Measurements from ENCODE around the gene ARL16. TPM values are rescaled to one million over a fixed set of nuclear protein-coding genes. Genes with fewer than 3 reads are reported as not detected.

ARL16 gene
- total RNA-seq, 1 experiment from 2014 or later: 38.6 TPM

- no TSS peak for BruUV-seq (replicated peaks)
- peaks cover 48% of the 10 kb centered on the region for H3K36me3 Mint-ChIP-seq (ENCODE audit: insufficient read depth, unreplicated experiment)
- intact Hi-C loops (cut with micrococcal nuclease): no loop called here
- H3K27me3 Mint-ChIP-seq (ENCODE audit: insufficient read depth, unreplicated experiment): no peaks in the 10 kb centered on the region
- no peak for TF ChIP-seq CTCF (IDR thresholded peaks at IDR 0.05; ENCODE audit: unreplicated experiment)
- no peak for DNase-seq (ENCODE audit: unreplicated experiment)
- H3K4me1 Mint-ChIP-seq (ENCODE audit: insufficient read depth, unreplicated experiment): no peaks in the 10 kb centered on the region
- H3K4me3 Mint-ChIP-seq (ENCODE audit: unreplicated experiment): no peak overlapping the region
- ChIA-PET POLR2A (interaction anchor here (0.6 to 3.3 kb wide), 2 partner anchors 10 to 30 kb away, joined by 3 to 19 read pairs; partner anchors contain the start of genes ARL16 and HGS), CTCF (interaction anchor here (0.5 to 0.6 kb wide), 2 partner anchors 8 to 97 kb away, joined by 3 read pairs; no protein-coding TSS in a partner anchor)
- H3K27ac Mint-ChIP-seq (ENCODE audit: low read depth, unreplicated experiment): no peak overlapping the region
- no peaks in the 10 kb centered on the region for H3K9me3 Mint-ChIP-seq (ENCODE audit: unreplicated experiment)
Measured at GRCh38 chr17:81694810-81695209, 11.2 kb upstream of the ARL16 start.

GRCh38 chr17:81693509-81694210, 10.1 kb upstream of the ARL16 start:
- no peak for TF ChIP-seq CTCF (IDR thresholded peaks at IDR 0.05; ENCODE audit: unreplicated experiment)
- peaks cover 46% of the 10 kb centered on the region for H3K36me3 Mint-ChIP-seq (ENCODE audit: insufficient read depth, unreplicated experiment)
- no peaks in the 10 kb centered on the region for H3K9me3 Mint-ChIP-seq (ENCODE audit: unreplicated experiment)
- H3K4me3 Mint-ChIP-seq (ENCODE audit: unreplicated experiment): no peak overlapping the region
- ChIA-PET POLR2A (interaction anchor here (1.2 kb wide), 1 partner anchor 17 kb away, joined by 4 read pairs; no protein-coding TSS in a partner anchor), CTCF (no interaction called here)
- intact Hi-C loops (cut with micrococcal nuclease): no loop called here
- DNase-seq (ENCODE audit: unreplicated experiment): no peak
- H3K4me1 Mint-ChIP-seq (ENCODE audit: insufficient read depth, unreplicated experiment): no peaks in the 10 kb centered on the region
- no peak overlapping the region for H3K27ac Mint-ChIP-seq (ENCODE audit: low read depth, unreplicated experiment)
- H3K27me3 Mint-ChIP-seq (ENCODE audit: insufficient read depth, unreplicated experiment): no peaks in the 10 kb centered on the region
- no TSS peak for BruUV-seq (replicated peaks)

GRCh38 chr17:81691608-81692007, 8.0 kb upstream of the ARL16 start:
- H3K27me3 Mint-ChIP-seq (ENCODE audit: insufficient read depth, unreplicated experiment): no peaks in the 10 kb centered on the region

More at GRCh38 chr17:81691608-81692007, 8.0 kb upstream of the ARL16 start:
- no peak for TF ChIP-seq CTCF (IDR thresholded peaks at IDR 0.05; ENCODE audit: unreplicated experiment)
- no TSS peak for BruUV-seq (replicated peaks)
- no peak overlapping the region for H3K27ac Mint-ChIP-seq (ENCODE audit: low read depth, unreplicated experiment)
- no peaks in the 10 kb centered on the region for H3K9me3 Mint-ChIP-seq (ENCODE audit: unreplicated experiment)
- peaks cover 45% of the 10 kb centered on the region for H3K36me3 Mint-ChIP-seq (ENCODE audit: insufficient read depth, unreplicated experiment)
- no peak for DNase-seq (ENCODE audit: unreplicated experiment)
- H3K4me3 Mint-ChIP-seq (ENCODE audit: unreplicated experiment): no peak overlapping the region
- ChIA-PET POLR2A (interaction anchor here (1.0 to 2.7 kb wide), 2 partner anchors 8 to 11 kb away, joined by 3 to 11 read pairs; partner anchors contain the start of genes ARL16 and MRPL12), CTCF (interaction anchor here (0.8 kb wide), 1 partner anchor 11 kb away, joined by 3 read pairs; no protein-coding TSS in a partner anchor)
- intact Hi-C loops (cut with micrococcal nuclease): no loop called here
- H3K4me1 Mint-ChIP-seq (ENCODE audit: insufficient read depth, unreplicated experiment): no peaks in the 10 kb centered on the region

Measured in MCF 10A (cell line).